HEK293T (cell line): ENCODE data around the gene CGN.

Experiments used
- BHLHE40 ChIP-seq: fragments of 450-650 bp; IDR thresholded peaks from 2 replicates; pipeline ENCODE4 v1.6.1; 2016; ENCODE audit warnings: mild to moderate bottlenecking, moderate library complexity, borderline replicate concordance
- TF ChIP-seq, protein P1 (sequence below): fragments of 450-650 bp; IDR thresholded peaks from 2 replicates; pipeline ENCODE4 v1.6.1; 2016

DNA sequence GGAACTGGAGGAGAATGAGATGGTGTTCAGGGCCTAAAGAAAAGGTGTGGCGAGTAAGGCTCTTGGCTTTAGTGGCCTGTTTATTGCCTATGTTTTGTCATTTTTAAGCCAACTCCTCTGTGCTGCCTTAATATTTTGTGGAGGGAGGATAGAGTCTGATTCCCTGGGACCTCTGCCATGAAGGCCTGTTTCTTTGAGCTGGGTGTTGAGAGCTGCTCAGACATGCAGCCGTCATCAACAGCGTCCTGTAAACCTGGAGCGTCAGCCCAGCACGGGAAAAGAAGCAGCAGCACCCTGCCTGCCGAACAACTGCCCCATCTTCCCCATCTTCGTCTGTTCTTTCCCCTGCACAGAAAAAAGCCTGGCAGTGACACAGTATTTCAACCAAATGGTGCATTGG lies 73.6 kb downstream of the CGN start:
- no peak for TF ChIP-seq BHLHE40
- TF ChIP-seq, protein P1, sequence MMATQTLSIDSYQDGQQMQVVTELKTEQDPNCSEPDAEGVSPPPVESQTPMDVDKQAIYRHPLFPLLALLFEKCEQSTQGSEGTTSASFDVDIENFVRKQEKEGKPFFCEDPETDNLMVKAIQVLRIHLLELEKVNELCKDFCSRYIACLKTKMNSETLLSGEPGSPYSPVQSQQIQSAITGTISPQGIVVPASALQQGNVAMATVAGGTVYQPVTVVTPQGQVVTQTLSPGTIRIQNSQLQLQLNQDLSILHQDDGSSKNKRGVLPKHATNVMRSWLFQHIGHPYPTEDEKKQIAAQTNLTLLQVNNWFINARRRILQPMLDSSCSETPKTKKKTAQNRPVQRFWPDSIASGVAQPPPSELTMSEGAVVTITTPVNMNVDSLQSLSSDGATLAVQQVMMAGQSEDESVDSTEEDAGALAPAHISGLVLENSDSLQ = no peak
